ENCODE measurements around the gene CFAP91. TPM values are rescaled to one million over a fixed set of nuclear protein-coding genes. Genes with fewer than 3 reads are reported as not detected.

CFAP91 gene
- total RNA-seq, 2 donors from 2014 or later, result not detected

- Mint-ChIP-seq H3K27ac (no peak overlapping the region), H3K27me3 (peaks cover 29 to 39% of the 10 kb centered on the region in 2 donors), H3K9me3 (no peaks in the 10 kb centered on the region), H3K36me3 (no peaks in the 10 kb centered on the region), H3K4me3 (no peak overlapping the region), H3K4me1 (ENCODE audit: low read depth in 2 of 2) (no peaks in the 10 kb centered on the region)
- DNase-seq (ENCODE audit: low spot score) (no peak), ATAC-seq (no peak)
Measured at GRCh38 chr3:119741657-119742590, 39.1 kb downstream of the CFAP91 start.

- no peak overlapping the region for H3K4me3 Mint-ChIP-seq
- no peak for ATAC-seq
- H3K27ac Mint-ChIP-seq, result no peak overlapping the region
- DNase-seq (ENCODE audit: low spot score), result no peak
- H3K27me3 Mint-ChIP-seq, result peaks cover 33 to 43% of the 10 kb centered on the region in 2 donors
- no peaks in the 10 kb centered on the region for H3K4me1 Mint-ChIP-seq (ENCODE audit: low read depth in 2 of 2)
- no peaks in the 10 kb centered on the region for H3K36me3 Mint-ChIP-seq
- no peaks in the 10 kb centered on the region for H3K9me3 Mint-ChIP-seq
Measured at GRCh38 chr3:119743921-119744320, 41.1 kb downstream of the CFAP91 start.

DNA sequence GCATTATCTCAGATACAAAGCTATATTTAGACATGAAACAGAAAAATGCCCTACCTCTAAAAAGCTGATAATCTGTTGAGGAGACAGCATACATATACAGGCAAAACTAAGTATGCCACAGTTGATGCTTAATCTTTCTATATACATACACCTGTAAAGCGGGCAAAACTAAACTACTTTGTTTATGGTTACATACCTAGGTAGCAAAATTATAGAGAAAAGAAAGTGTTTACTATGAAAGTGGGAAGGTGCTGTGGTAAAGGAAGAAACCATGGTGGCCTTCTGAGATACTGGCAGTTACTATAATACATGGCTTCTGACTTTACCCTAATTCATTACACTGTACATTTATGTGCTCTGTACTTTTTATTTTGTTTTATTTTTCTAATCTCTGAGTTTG is 43.1 kb downstream of the CFAP91 start:
- H3K27me3 Mint-ChIP-seq, result peaks cover 31 to 41% of the 10 kb centered on the region in 2 donors
- DNase-seq (ENCODE audit: low spot score), result no peak

GRCh38 chr3:119746423-119746822 is 43.6 kb downstream of the CFAP91 start:
- no peaks in the 10 kb centered on the region for H3K36me3 Mint-ChIP-seq
- no peak overlapping the region for H3K27ac Mint-ChIP-seq
- peaks cover 29 to 37% of the 10 kb centered on the region in 2 donors for H3K27me3 Mint-ChIP-seq
- no peak for DNase-seq (ENCODE audit: low spot score)
- H3K4me1 Mint-ChIP-seq (ENCODE audit: low read depth in 2 of 2), result no peaks in the 10 kb centered on the region
- no peaks in the 10 kb centered on the region for H3K9me3 Mint-ChIP-seq
- no peak for ATAC-seq
- H3K4me3 Mint-ChIP-seq, result no peak overlapping the region

More for the DNA sequence above, 43.1 kb downstream of the CFAP91 start:
- ATAC-seq, result no peak
- Mint-ChIP-seq H3K4me3 (no peak overlapping the region), H3K4me1 (ENCODE audit: low read depth in 2 of 2) (no peaks in the 10 kb centered on the region), H3K9me3 (no peaks in the 10 kb centered on the region), H3K36me3 (no peaks in the 10 kb centered on the region), H3K27ac (no peak overlapping the region)

GRCh38 chr3:119747357-119747756 is 44.5 kb downstream of the CFAP91 start:
- Mint-ChIP-seq H3K9me3 (no peaks in the 10 kb centered on the region), H3K36me3 (no peaks in the 10 kb centered on the region), H3K27ac (no peak overlapping the region), H3K27me3 (peaks cover 25 to 36% of the 10 kb centered on the region in 2 donors), H3K4me3 (no peak overlapping the region), H3K4me1 (ENCODE audit: low read depth in 2 of 2) (no peaks in the 10 kb centered on the region)
- DNase-seq (ENCODE audit: low spot score), result no peak
- ATAC-seq, result no peak

GRCh38 chr3:119748991-119749390 is 46.2 kb downstream of the CFAP91 start:
- Mint-ChIP-seq H3K9me3 (peaks cover 2% of the 10 kb centered on the region), H3K36me3 (peaks cover 2% of the 10 kb centered on the region), H3K27me3 (peaks cover 23 to 37% of the 10 kb centered on the region in 2 donors), H3K27ac (no peak overlapping the region), H3K4me1 (ENCODE audit: low read depth in 2 of 2) (no peaks in the 10 kb centered on the region), H3K4me3 (no peak overlapping the region)
- DNase-seq (ENCODE audit: low spot score) (no peak), ATAC-seq (no peak)

DNA sequence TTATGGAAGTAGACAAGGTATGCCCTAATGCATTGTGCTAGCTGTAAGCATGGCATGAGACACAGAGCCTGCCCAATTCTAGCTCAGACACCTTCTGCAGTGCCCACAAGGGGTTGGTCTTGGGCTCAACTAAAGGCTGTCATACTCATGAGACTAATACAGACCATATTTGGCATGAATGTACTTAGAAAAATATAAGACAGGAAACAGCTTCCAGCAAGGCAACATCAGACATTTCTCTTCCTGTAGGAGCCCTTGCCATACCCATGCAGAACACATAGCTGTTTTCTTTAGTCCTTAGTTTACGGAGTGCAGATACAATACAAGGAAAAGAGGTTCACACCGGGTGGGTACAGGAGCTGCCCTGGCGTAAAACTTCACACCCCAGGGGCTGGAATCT is 48.6 kb downstream of the CFAP91 start:
- no peaks in the 10 kb centered on the region for H3K4me1 Mint-ChIP-seq (ENCODE audit: low read depth in 2 of 2)
- no peak for ATAC-seq
- H3K36me3 Mint-ChIP-seq, result peaks cover 4% of the 10 kb centered on the region
- H3K27me3 Mint-ChIP-seq, result peaks cover 28 to 51% of the 10 kb centered on the region in 2 donors
- no peak for DNase-seq (ENCODE audit: low spot score)
- H3K4me3 Mint-ChIP-seq, result no peak overlapping the region
- peaks cover 6% of the 10 kb centered on the region for H3K9me3 Mint-ChIP-seq
- H3K27ac Mint-ChIP-seq, result no peak overlapping the region

Other genes with a start within 250 kb of the CFAP91 start
- gene TMEM39A, start 239.4 kb upstream of the CFAP91 start, total RNA-seq, result 10 to 100 TPM; 66.6 to 71.5 TPM
- gene POGLUT1, start 234.1 kb upstream of the CFAP91 start, total RNA-seq, result 10 to 100 TPM; 21.4 to 38.5 TPM
- gene TIMMDC1, start 204.5 kb upstream of the CFAP91 start, total RNA-seq, result 10 to 100 TPM; 91.0 to 94.0 TPM
- gene CD80, start 143.4 kb upstream of the CFAP91 start, total RNA-seq, result 1 to 10 TPM in 1 of 2 donors, under 1 TPM in 1; 0.62 to 1.7 TPM
- 10 to 100 TPM in 1 of 2 donors, 1 to 10 TPM in 1; 9.2 to 10.7 TPM for gene ADPRH, start 123.5 kb upstream of the CFAP91 start, total RNA-seq
- gene PLA1A, start 105.1 kb upstream of the CFAP91 start, total RNA-seq, result under 1 TPM in 1 of 2 donors, not detected in 1; 0.19 TPM
- gene POPDC2, start 42.4 kb upstream of the CFAP91 start, total RNA-seq, result 1 to 10 TPM; 3.6 to 4.1 TPM
- gene COX17, start 25.6 kb upstream of the CFAP91 start, total RNA-seq, result 10 to 100 TPM; 98.7 to 99.9 TPM
- not detected for gene NR1I2, start 79.1 kb downstream of the CFAP91 start, total RNA-seq

All from natural killer cell treated with Interleukin-12 subunit alpha and Interleukin-12 subunit beta and Interleukin-15 and Interleukin-18, amount 100 ng/mL, for 72 hours (primary cell).